ENCODE results near the gene NFATC2. TPM values are rescaled to one million over a fixed set of nuclear protein-coding genes. Genes with fewer than 3 reads are reported as not detected.

NFATC2 gene
- total and polyA plus RNA-seq, 2 of the 8 experiments (the other 6 are each of a cell fraction or from before 2014, with no cell fraction given), result 0.27 to 0.91 TPM

GRCh38 chr20:51420805-51421204 is 121.7 kb downstream of the NFATC2 start:
- Histone ChIP-seq H2AK5ac (ENCODE audit: low read depth, low read length) (no peak overlapping the region), H3K27ac (ENCODE audit: low read depth, low read length) (no peak overlapping the region), H4K5ac (ENCODE audit: insufficient read length, low read depth, low read length) (no peak overlapping the region), H3K79me1 (ENCODE audit: low read depth, low read length) (no peaks in the 10 kb centered on the region), H2AFZ (ENCODE audit: low read length) (no peak overlapping the region), H2BK12ac (ENCODE audit: low read depth, low read length) (no peak overlapping the region), H4K8ac (ENCODE audit: extremely low read depth, insufficient read depth, low read length) (no peak overlapping the region), H4K20me1 (replicated peaks in 1 of 2; ENCODE audit: control insufficient read depth in 1 of 2, insufficient read depth in 2 of 2, low read length in 2 of 2) (no peaks in the 10 kb centered on the region), H2BK120ac (replicated peaks; ENCODE audit: low read depth, low read length) (no peak overlapping the region), H3K14ac (ENCODE audit: insufficient read length) (no peak overlapping the region), H2BK5ac (ENCODE audit: low read depth, low read length) (no peak overlapping the region), H3K18ac (ENCODE audit: extremely low read depth, low read length) (no peak overlapping the region), H3K9ac (replicated peaks in 1 of 4; ENCODE audit: extremely low read depth in 1 of 4, low read depth in 3 of 4, low read length in 3 of 4) (no peak overlapping the region), H3K56ac (replicated peaks; ENCODE audit: insufficient read length, low read depth, low read length) (no peak overlapping the region), H3K9me3 (ENCODE audit: insufficient read depth in 2 of 2, low read depth in 1 of 2, low read length in 1 of 2) (no peaks in the 10 kb centered on the region), H3K27me3 (replicated peaks in 1 of 4; ENCODE audit: control insufficient read depth in 3 of 4, extremely low read depth in 1 of 4, insufficient read depth in 3 of 4, low read length in 3 of 4) (no peaks in the 10 kb centered on the region; a peak in 1 of 7 replicates), H3K23me2 (ENCODE audit: low read depth, low read length) (no peaks in the 10 kb centered on the region), H4K91ac (replicated peaks; ENCODE audit: insufficient read length, low read length) (no peak overlapping the region), H3K23ac (ENCODE audit: insufficient read length) (no peak overlapping the region), H3K4ac (replicated peaks; ENCODE audit: insufficient read length, low read depth, low read length) (no peak overlapping the region), H3K4me2 (ENCODE audit: insufficient read depth in 1 of 2, low read depth in 2 of 2, low read length in 2 of 2) (no peak overlapping the region), H3K79me2 (ENCODE audit: control insufficient read depth in 1 of 2, insufficient read depth in 2 of 2, low read length in 2 of 2) (no peaks in the 10 kb centered on the region), H2BK20ac (ENCODE audit: low read length) (no peak overlapping the region), H3K4me3 (ENCODE audit: extremely low read depth in 1 of 4, insufficient read depth in 2 of 4, low read depth in 3 of 4, low read length in 4 of 4) (no peak overlapping the region), H3K36me3 (ENCODE audit: control insufficient read depth in 2 of 4, insufficient read depth in 4 of 4, low read length in 3 of 4) (no peaks in the 10 kb centered on the region), H2BK15ac (ENCODE audit: low read length) (no peak overlapping the region), H3K4me1 (replicated peaks in 1 of 4; ENCODE audit: control insufficient read depth in 3 of 4, insufficient read depth in 4 of 4, low read length in 3 of 4) (peaks cover 4 to 22% (median 10%) of the 10 kb centered on the region in 4 experiments)
- ChIA-PET CTCF (ENCODE audit: partially characterized antibody) (no interaction called here), POLR2A (ENCODE audit: partially characterized antibody) (no interaction called here)
- no peak for DNase-seq (ENCODE audit: low read depth in 1 of 2, low spot score in 2 of 2)
- no peak for FAIRE-seq
- WGBS, 2 experiments (ENCODE audit: extremely low coverage in 1 of 2, insufficient coverage in 1 of 2, insufficient read length in 1 of 2, insufficient replicate concordance in 2 of 2, low coverage in 1 of 2, low lambda C conversion rate in 2 of 2, missing lambda C conversion rate in 1 of 2), result 86% methylated on average over 3 of the region's 3 CpGs; no CpG with 5 or more reads in 1 of the 2 experiments
- TF ChIP-seq EZH2 (IDR thresholded peaks at IDR 0.05; ENCODE audit: low read depth, low read length, severe bottlenecking), result no peak
- no peak for TF ChIP-seq EP300 (IDR thresholded peaks at IDR 0.05; ENCODE audit: borderline replicate concordance in 1 of 2, low read depth in 2 of 2, low read length in 2 of 2)
- no peak for TF ChIP-seq NRF1 (IDR thresholded peaks at IDR 0.05; ENCODE audit: low read depth, low read length)
- no peak for TF ChIP-seq KDM4A (IDR thresholded peaks at IDR 0.05; ENCODE audit: low read depth, low read length, severe bottlenecking)
- TF ChIP-seq RBBP5 (IDR thresholded peaks at IDR 0.05; ENCODE audit: borderline replicate concordance, low read depth, low read length), result no peak
- TF ChIP-seq POU5F1 (IDR thresholded peaks at IDR 0.05; ENCODE audit: low read depth, low read length), result no peak
- no peak for TF ChIP-seq ATF3 (IDR thresholded peaks at IDR 0.05; ENCODE audit: insufficient read depth, low read depth, low read length)
- no peak for TF ChIP-seq KDM1A (IDR thresholded peaks at IDR 0.05; ENCODE audit: borderline replicate concordance, low read length)
- no peak for TF ChIP-seq BACH1 (IDR thresholded peaks at IDR 0.05; ENCODE audit: low read length)
